ENCODE data around the gene BLNK.
"Not testable (repeated sequence)": the region's sequence is repeated elsewhere in the genome, so short reads cannot be mapped to it uniquely, and the experiment has no call there.

Gene BLNK

GRCh38 chr10:96311180-96311715, 39.9 kb upstream of the BLNK start:
- no peak overlapping the region for H2BK15ac ChIP-seq (ENCODE audit: low read length)
- H4K8ac ChIP-seq (ENCODE audit: low read depth, low read length): no peak overlapping the region
- H3K4ac ChIP-seq (ENCODE audit: low read length): no peak overlapping the region
- no peaks in the 10 kb centered on the region for H3K9me3 ChIP-seq (replicated peaks in 1 of 2; ENCODE audit: control insufficient read depth in 2 of 2, insufficient read depth in 1 of 2, low read depth in 1 of 2, low read length in 2 of 2)
- H2BK5ac ChIP-seq (ENCODE audit: low read length): no peak overlapping the region
- H3K4me3 ChIP-seq (ENCODE audit: low read length in 2 of 2): no peak overlapping the region
- H2AFZ ChIP-seq (ENCODE audit: low read length): no peak overlapping the region
- H3K23ac ChIP-seq (ENCODE audit: low read depth, low read length, poor library complexity): no peak overlapping the region
- DNase-seq (ENCODE audit: low spot score): no peak
- no peak overlapping the region for H3K18ac ChIP-seq (ENCODE audit: low read length)
- H2AK5ac ChIP-seq (ENCODE audit: low read depth, low read length): no peak overlapping the region
- H3K14ac ChIP-seq (ENCODE audit: low read length): no peak overlapping the region
- peaks cover 13 to 16% of the 10 kb centered on the region in 2 donors for H3K4me1 ChIP-seq (ENCODE audit: control insufficient read depth in 2 of 2, insufficient read depth in 1 of 2, low read depth in 1 of 2, low read length in 2 of 2)
- H3K9ac ChIP-seq (ENCODE audit: low read depth, low read length, poor library complexity): no peak overlapping the region
- H3K79me1 ChIP-seq (ENCODE audit: low read depth, low read length): no peaks in the 10 kb centered on the region
- no peak overlapping the region for H2BK12ac ChIP-seq (ENCODE audit: low read length)
- WGBS, 2 donors (ENCODE audit: extremely low coverage in 2 of 2, insufficient read length in 2 of 2, insufficient replicate concordance in 1 of 2): no CpG with 5 or more reads among the region's 3 CpGs
- H3K27me3 ChIP-seq (ENCODE audit: control insufficient read depth in 3 of 3, insufficient read depth in 3 of 3, low read depth in 1 of 3, low read length in 3 of 3): no peaks in the 10 kb centered on the region
- no peak overlapping the region for H4K91ac ChIP-seq (ENCODE audit: low read depth, low read length, poor library complexity)
- no peak overlapping the region for H3K4me2 ChIP-seq (ENCODE audit: insufficient read depth, low read length, poor library complexity, severe bottlenecking)
- H2BK120ac ChIP-seq (ENCODE audit: low read depth, low read length): no peak overlapping the region
- H3K36me3 ChIP-seq (replicated peaks in 1 of 2; ENCODE audit: control insufficient read depth in 2 of 2, insufficient read depth in 2 of 2, low read length in 2 of 2): no peaks in the 10 kb centered on the region
- H3K27ac ChIP-seq (replicated peaks; ENCODE audit: low read length): no peak overlapping the region

GRCh38 chr10:96310321-96310669, 38.9 kb upstream of the BLNK start:
- Histone ChIP-seq H4K8ac (ENCODE audit: low read depth, low read length) (no peak overlapping the region), H3K27ac (replicated peaks; ENCODE audit: low read length) (peak overlapping the region; percentile 64), H3K4ac (ENCODE audit: low read length) (no peak overlapping the region), H3K4me1 (ENCODE audit: control insufficient read depth in 2 of 2, insufficient read depth in 1 of 2, low read depth in 1 of 2, low read length in 2 of 2) (peaks cover 13 to 16% of the 10 kb centered on the region in 2 donors), H3K36me3 (replicated peaks in 1 of 2; ENCODE audit: control insufficient read depth in 2 of 2, insufficient read depth in 2 of 2, low read length in 2 of 2) (no peaks in the 10 kb centered on the region), H2BK15ac (ENCODE audit: low read length) (no peak overlapping the region), H3K27me3 (ENCODE audit: control insufficient read depth in 3 of 3, insufficient read depth in 3 of 3, low read depth in 1 of 3, low read length in 3 of 3) (no peaks in the 10 kb centered on the region), H2BK120ac (ENCODE audit: low read depth, low read length) (peak overlapping the region; percentile 63), H3K18ac (ENCODE audit: low read length) (peak overlapping the region; percentile 58), H3K9ac (ENCODE audit: low read depth, low read length, poor library complexity) (no peak overlapping the region), H2AK5ac (ENCODE audit: low read depth, low read length) (no peak overlapping the region), H3K9me3 (replicated peaks in 1 of 2; ENCODE audit: control insufficient read depth in 2 of 2, insufficient read depth in 1 of 2, low read depth in 1 of 2, low read length in 2 of 2) (no peaks in the 10 kb centered on the region), H3K23ac (ENCODE audit: low read depth, low read length, poor library complexity) (no peak overlapping the region), H3K4me3 (ENCODE audit: low read length in 2 of 2) (no peak overlapping the region), H2AFZ (ENCODE audit: low read length) (peak overlapping the region; percentile 58), H2BK12ac (ENCODE audit: low read length) (no peak overlapping the region), H3K14ac (ENCODE audit: low read length) (no peak overlapping the region), H3K79me1 (ENCODE audit: low read depth, low read length) (no peaks in the 10 kb centered on the region), H4K91ac (ENCODE audit: low read depth, low read length, poor library complexity) (no peak overlapping the region), H3K4me2 (ENCODE audit: insufficient read depth, low read length, poor library complexity, severe bottlenecking) (no peak overlapping the region), H2BK5ac (ENCODE audit: low read length) (no peak overlapping the region)
- no CpG with 5 or more reads among the region's 1 CpG for WGBS, 2 donors (ENCODE audit: extremely low coverage in 2 of 2, insufficient read length in 2 of 2, insufficient replicate concordance in 1 of 2)
- DNase-seq (ENCODE audit: low spot score): no peak

- peak; percentile 20 for DNase-seq (ENCODE audit: low spot score)
- H3K4ac ChIP-seq (ENCODE audit: low read length): no peak overlapping the region
- no peak overlapping the region for H3K4me3 ChIP-seq (ENCODE audit: low read length in 2 of 2)
Observed at GRCh38 chr10:96309628-96310320, 38.4 kb upstream of the BLNK start.

GRCh38 chr10:96308854-96309253, 37.5 kb upstream of the BLNK start:
- H3K4me1 ChIP-seq (ENCODE audit: control insufficient read depth in 2 of 2, insufficient read depth in 1 of 2, low read depth in 1 of 2, low read length in 2 of 2): peaks cover 13 to 16% of the 10 kb centered on the region in 2 donors
- not testable (repeated sequence) for H4K8ac ChIP-seq (ENCODE audit: low read depth, low read length); H3K36me3 ChIP-seq (replicated peaks in 1 of 2; ENCODE audit: control insufficient read depth in 2 of 2, insufficient read depth in 2 of 2, low read length in 2 of 2); H2BK15ac ChIP-seq (ENCODE audit: low read length); H3K23ac ChIP-seq (ENCODE audit: low read depth, low read length, poor library complexity); H3K27ac ChIP-seq (replicated peaks; ENCODE audit: low read length); H3K27me3 ChIP-seq (ENCODE audit: control insufficient read depth in 3 of 3, insufficient read depth in 3 of 3, low read depth in 1 of 3, low read length in 3 of 3); H4K91ac ChIP-seq (ENCODE audit: low read depth, low read length, poor library complexity); H3K4me2 ChIP-seq (ENCODE audit: insufficient read depth, low read length, poor library complexity, severe bottlenecking); H3K14ac ChIP-seq (ENCODE audit: low read length); H2BK12ac ChIP-seq (ENCODE audit: low read length); DNase-seq (ENCODE audit: low spot score); H3K18ac ChIP-seq (ENCODE audit: low read length); H2AFZ ChIP-seq (ENCODE audit: low read length); H3K4ac ChIP-seq (ENCODE audit: low read length); H2AK5ac ChIP-seq (ENCODE audit: low read depth, low read length); H2BK120ac ChIP-seq (ENCODE audit: low read depth, low read length); H2BK5ac ChIP-seq (ENCODE audit: low read length); H3K9me3 ChIP-seq (replicated peaks in 1 of 2; ENCODE audit: control insufficient read depth in 2 of 2, insufficient read depth in 1 of 2, low read depth in 1 of 2, low read length in 2 of 2); H3K4me3 ChIP-seq (ENCODE audit: low read length in 2 of 2); H3K79me1 ChIP-seq (ENCODE audit: low read depth, low read length); H3K9ac ChIP-seq (ENCODE audit: low read depth, low read length, poor library complexity)
- WGBS, 2 donors (ENCODE audit: extremely low coverage in 2 of 2, insufficient read length in 2 of 2, insufficient replicate concordance in 1 of 2): no CpG with 5 or more reads among the region's 4 CpGs

More at GRCh38 chr10:96309628-96310320, 38.4 kb upstream of the BLNK start:
- Histone ChIP-seq H2BK12ac (ENCODE audit: low read length) (no peak overlapping the region), H3K27ac (replicated peaks; ENCODE audit: low read length) (peak overlapping the region; percentile 69), H3K79me1 (ENCODE audit: low read depth, low read length) (no peaks in the 10 kb centered on the region), H3K36me3 (replicated peaks in 1 of 2; ENCODE audit: control insufficient read depth in 2 of 2, insufficient read depth in 2 of 2, low read length in 2 of 2) (no peaks in the 10 kb centered on the region), H3K4me1 (ENCODE audit: control insufficient read depth in 2 of 2, insufficient read depth in 1 of 2, low read depth in 1 of 2, low read length in 2 of 2) (peaks cover 13 to 16% of the 10 kb centered on the region in 2 donors), H3K14ac (ENCODE audit: low read length) (no peak overlapping the region), H3K18ac (ENCODE audit: low read length) (no peak overlapping the region), H2BK5ac (ENCODE audit: low read length) (no peak overlapping the region), H2AK5ac (ENCODE audit: low read depth, low read length) (no peak overlapping the region), H4K8ac (ENCODE audit: low read depth, low read length) (no peak overlapping the region), H3K9ac (ENCODE audit: low read depth, low read length, poor library complexity) (no peak overlapping the region), H2AFZ (ENCODE audit: low read length) (peak overlapping the region; percentile 58), H4K91ac (ENCODE audit: low read depth, low read length, poor library complexity) (no peak overlapping the region), H3K23ac (ENCODE audit: low read depth, low read length, poor library complexity) (no peak overlapping the region), H2BK15ac (ENCODE audit: low read length) (no peak overlapping the region), H3K4me2 (ENCODE audit: insufficient read depth, low read length, poor library complexity, severe bottlenecking) (peak overlapping the region; percentile 36), H2BK120ac (ENCODE audit: low read depth, low read length) (no peak overlapping the region), H3K9me3 (replicated peaks in 1 of 2; ENCODE audit: control insufficient read depth in 2 of 2, insufficient read depth in 1 of 2, low read depth in 1 of 2, low read length in 2 of 2) (no peaks in the 10 kb centered on the region), H3K27me3 (ENCODE audit: control insufficient read depth in 3 of 3, insufficient read depth in 3 of 3, low read depth in 1 of 3, low read length in 3 of 3) (no peaks in the 10 kb centered on the region)
- WGBS, 2 donors (ENCODE audit: extremely low coverage in 2 of 2, insufficient read length in 2 of 2, insufficient replicate concordance in 1 of 2): no CpG with 5 or more reads among the region's 3 CpGs
